NCI-H2227 (cell line): ENCODE results near the gene TCAIM.
"Not testable (repeated sequence)": the region's sequence is repeated elsewhere in the genome, so short reads cannot be mapped to it uniquely, and the experiment has no call there.

Experiments
- DNase-seq: peaks from one replicate; lab custom pipeline; 2025; ENCODE audit not compliant: unreplicated experiment; lab: John Stamatoyannopoulos, UW

Gene TCAIM

GRCh38 chr3:44412365-44412764 is 73.8 kb downstream of the TCAIM start:
- DNase-seq: no peak

- no peak for DNase-seq
Measured at GRCh38 chr3:44414517-44415090, 76.0 kb downstream of the TCAIM start.

GRCh38 chr3:44415421-44415820 is 76.9 kb downstream of the TCAIM start:
- DNase-seq: no peak

DNA sequence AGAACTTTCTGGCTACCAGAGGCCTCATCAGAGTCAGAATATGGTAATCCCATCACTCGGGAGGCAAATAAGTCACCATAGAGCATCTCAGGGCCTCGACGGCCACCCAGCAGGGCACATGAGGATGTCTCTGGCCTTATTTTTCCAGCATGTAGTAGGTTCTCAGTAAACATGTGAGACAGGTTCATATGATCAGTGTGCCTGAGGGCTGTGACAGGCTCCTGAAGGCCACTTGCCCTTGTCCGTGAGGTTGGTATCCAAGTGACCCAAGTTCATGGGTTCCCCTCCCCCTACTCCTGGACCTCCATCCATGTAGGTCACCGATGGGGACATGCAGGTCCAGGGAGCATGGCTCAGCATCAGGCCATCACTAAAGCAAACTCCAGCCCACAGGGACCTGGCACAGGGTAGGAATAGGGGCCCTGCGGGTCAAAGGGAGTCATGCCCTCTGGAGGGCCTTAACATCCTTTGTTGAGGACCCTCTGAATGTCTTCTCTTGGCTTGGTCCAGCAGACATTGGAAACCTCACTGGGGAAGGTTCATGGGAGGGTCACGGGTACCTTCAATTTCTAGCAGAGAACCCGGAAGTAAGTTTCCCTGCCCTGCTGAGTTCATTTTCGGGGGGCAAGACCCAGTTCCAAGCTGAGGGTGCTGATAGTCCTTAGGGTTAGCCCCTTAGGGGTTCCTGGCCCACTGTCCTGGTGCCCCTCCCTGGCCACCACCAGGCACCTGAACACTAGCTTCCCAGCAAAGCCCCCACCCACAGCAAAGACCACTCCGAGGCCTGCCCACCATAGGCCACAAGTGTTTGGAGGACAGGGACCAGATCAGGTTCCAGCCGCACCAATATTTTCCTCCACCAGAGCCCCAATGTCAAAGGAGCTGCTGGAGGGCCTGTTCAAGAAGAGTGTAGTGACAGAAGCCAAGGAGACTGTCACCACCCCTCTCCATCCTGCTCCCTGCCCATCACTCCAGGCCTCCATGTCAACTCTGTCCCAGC is 77.8 kb downstream of the TCAIM start:
- no peak for DNase-seq

DNA sequence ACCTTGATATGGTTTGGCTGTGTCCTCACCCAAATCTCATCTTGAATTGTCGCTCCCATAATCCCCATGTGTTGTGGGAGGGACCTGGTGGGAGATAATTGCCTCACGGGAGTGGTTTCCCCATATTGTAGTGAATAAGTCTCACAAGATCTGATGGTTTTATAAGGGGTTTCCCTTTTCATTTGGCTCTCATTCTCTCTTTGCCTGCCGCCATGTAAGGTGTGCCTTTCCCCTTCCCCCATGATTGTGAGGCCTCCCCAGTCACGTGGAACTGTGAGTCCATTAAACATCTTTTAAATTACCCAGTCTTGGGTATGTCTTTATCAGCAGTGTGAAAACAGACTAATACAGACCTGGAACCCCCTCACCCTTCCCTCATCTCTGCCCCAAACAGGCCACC is 79.6 kb downstream of the TCAIM start:
- not testable (repeated sequence) for DNase-seq

GRCh38 chr3:44418549-44418948 is 80.0 kb downstream of the TCAIM start:
- DNase-seq: no peak

GRCh38 chr3:44419116-44419922 is 80.8 kb downstream of the TCAIM start:
- no peak for DNase-seq

DNA sequence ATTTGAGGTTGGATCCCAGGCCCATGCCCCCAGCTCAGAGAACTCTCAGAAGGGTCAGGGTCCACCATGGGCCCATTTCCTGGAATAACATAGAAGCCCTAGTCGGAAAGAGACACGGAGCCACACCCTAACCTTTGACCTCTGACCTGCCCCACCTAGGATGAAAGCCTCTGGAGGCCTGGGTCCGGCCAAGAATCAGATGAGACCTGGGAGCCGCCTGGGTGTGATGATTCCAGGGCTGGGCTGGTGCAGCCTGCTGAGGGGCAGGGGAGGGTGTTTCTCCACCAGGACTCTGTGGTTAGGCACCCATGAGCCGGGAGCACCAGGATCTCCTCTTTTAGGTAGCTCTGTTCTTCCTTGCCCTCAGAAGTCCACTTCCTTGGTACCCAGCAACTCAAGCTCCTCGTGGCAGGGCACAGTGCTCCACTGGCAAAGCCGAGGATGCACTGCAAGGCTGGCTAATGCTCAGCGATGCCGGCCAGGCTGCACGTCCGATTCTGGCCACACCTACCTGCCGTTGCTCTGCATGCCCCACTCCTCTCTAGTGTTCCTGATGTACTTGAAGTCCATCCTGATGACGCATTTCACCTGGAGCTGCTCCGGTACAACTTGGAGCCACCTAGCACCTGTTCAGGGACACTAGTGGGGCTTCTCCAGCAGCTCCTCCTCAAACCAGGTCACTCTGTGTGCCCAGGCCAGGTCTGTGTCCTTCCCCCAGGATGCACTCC is 81.5 kb downstream of the TCAIM start:
- DNase-seq: no peak

DNA sequence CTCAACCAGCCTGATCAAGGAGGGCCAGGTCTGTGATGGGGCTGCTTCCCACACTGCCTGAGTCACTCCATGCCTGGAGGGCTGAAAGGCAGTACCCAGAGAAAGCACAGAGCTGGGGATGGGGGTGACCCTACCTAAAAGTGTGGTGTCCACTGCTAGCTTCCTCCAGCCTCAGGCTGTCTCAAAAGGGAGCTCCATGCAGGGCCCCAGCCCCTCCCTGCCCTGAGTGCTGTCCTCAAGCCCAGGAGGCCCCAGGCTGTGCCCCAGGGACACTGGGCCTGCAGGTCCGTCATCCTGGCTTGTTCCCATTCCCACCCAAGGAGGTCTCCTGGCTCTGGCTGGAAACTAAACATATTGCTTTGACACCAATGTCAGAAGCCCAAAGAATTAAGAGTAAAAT is 82.1 kb downstream of the TCAIM start:
- DNase-seq: no peak

GRCh38 chr3:44421280-44421679 is 82.7 kb downstream of the TCAIM start:
- DNase-seq: no peak

GRCh38 chr3:44424758-44425157 is 86.2 kb downstream of the TCAIM start:
- DNase-seq: no peak

- no peak for DNase-seq
Measured at GRCh38 chr3:44427683-44428082, 89.1 kb downstream of the TCAIM start.

GRCh38 chr3:44428910-44429309 is 90.3 kb downstream of the TCAIM start:
- no peak for DNase-seq

GRCh38 chr3:44429459-44429858 is 90.9 kb downstream of the TCAIM start:
- DNase-seq: no peak

DNA sequence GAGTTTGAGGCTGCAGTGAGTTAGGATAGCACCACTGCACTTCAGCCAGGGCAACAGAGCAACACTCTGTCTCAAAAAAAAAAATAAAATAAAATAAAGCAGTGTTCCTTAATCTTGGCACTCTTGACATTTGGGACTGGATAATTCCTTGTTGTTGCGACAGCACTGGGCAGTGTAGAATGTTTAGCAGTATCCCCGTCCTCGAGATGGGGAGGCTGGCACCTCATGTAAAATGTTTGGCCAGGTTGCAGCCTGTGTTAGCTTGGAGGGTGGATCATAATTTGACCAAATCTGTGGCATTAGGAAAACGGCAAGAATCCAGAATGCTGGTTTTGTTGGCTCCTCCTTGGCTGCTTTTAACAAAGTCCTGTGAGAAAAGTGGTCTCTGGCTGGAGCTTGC is 91.9 kb downstream of the TCAIM start:
- no peak for DNase-seq

- DNase-seq: no peak
Measured at GRCh38 chr3:44434834-44435510, 96.4 kb downstream of the TCAIM start.

- DNase-seq: no peak
Measured at GRCh38 chr3:44436181-44436580, 97.6 kb downstream of the TCAIM start.

DNA sequence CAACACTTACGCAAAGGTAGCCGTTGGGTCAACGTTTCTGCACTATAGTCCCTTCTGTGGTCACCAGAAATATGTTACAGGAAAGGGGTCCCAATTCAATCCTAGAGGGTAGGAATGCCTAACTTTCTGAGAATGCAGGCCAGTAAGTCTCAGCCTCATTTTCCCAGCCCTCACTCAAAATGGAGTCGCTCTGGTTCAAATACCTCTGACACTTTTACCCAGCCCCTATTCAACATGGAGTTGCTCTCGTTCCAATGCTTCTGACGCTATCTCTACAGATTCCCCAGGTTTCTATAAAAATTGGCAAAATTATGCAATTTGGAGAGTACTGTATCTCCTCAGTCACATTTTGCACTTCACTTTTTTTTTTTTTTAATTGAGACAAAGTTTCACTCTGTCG is 99.2 kb downstream of the TCAIM start:
- DNase-seq: no peak

- DNase-seq: no peak
Measured at GRCh38 chr3:44439499-44440295, 101.1 kb downstream of the TCAIM start.
